Measurements from ENCODE around the gene NFATC1.

The NFATC1 gene

GRCh38 chr18:79516441-79516931 is 120.8 kb downstream of the NFATC1 start:
- in situ Hi-C loops (cut with HindIII; ENCODE audit: low sequenced_read_pairs) = no loop called here

- in situ Hi-C loops (cut with HindIII; ENCODE audit: low sequenced_read_pairs) = no loop called here
Measured at GRCh38 chr18:79517341-79517740, 121.6 kb downstream of the NFATC1 start.

- in situ Hi-C loops (cut with HindIII; ENCODE audit: low sequenced_read_pairs) = no loop called here
Measured at GRCh38 chr18:79518028-79518682, 122.4 kb downstream of the NFATC1 start.

- in situ Hi-C loops (cut with HindIII; ENCODE audit: low sequenced_read_pairs) = no loop called here
Measured at GRCh38 chr18:79518683-79519128, 123.0 kb downstream of the NFATC1 start.

GRCh38 chr18:79519751-79520477 is 124.2 kb downstream of the NFATC1 start:
- in situ Hi-C loops (cut with HindIII; ENCODE audit: low sequenced_read_pairs) = no loop called here

GRCh38 chr18:79520478-79521390 is 125.0 kb downstream of the NFATC1 start:
- in situ Hi-C loops (cut with HindIII; ENCODE audit: low sequenced_read_pairs) = no loop called here

GRCh38 chr18:79521416-79522205 is 125.9 kb downstream of the NFATC1 start:
- in situ Hi-C loops (cut with HindIII; ENCODE audit: low sequenced_read_pairs) = no loop called here

GRCh38 chr18:79522451-79523205 is 126.9 kb downstream of the NFATC1 start:
- in situ Hi-C loops (cut with HindIII; ENCODE audit: low sequenced_read_pairs) = no loop called here

- in situ Hi-C loops (cut with HindIII; ENCODE audit: low sequenced_read_pairs) = no loop called here
Measured at GRCh38 chr18:79523206-79523735, 127.5 kb downstream of the NFATC1 start.

- in situ Hi-C loops (cut with HindIII; ENCODE audit: low sequenced_read_pairs) = no loop called here
Measured at GRCh38 chr18:79523736-79524180, 128.0 kb downstream of the NFATC1 start.

- in situ Hi-C loops (cut with HindIII; ENCODE audit: low sequenced_read_pairs) = no loop called here
Measured at GRCh38 chr18:79524181-79525078, 128.7 kb downstream of the NFATC1 start.

- in situ Hi-C loops (cut with HindIII; ENCODE audit: low sequenced_read_pairs) = no loop called here
Measured at GRCh38 chr18:79525556-79526467, 130.1 kb downstream of the NFATC1 start.

- in situ Hi-C loops (cut with HindIII; ENCODE audit: low sequenced_read_pairs) = no loop called here
Measured at GRCh38 chr18:79526468-79527460, 131.0 kb downstream of the NFATC1 start.

GRCh38 chr18:79527656-79528315 is 132.1 kb downstream of the NFATC1 start:
- in situ Hi-C loops (cut with HindIII; ENCODE audit: low sequenced_read_pairs) = no loop called here

- in situ Hi-C loops (cut with HindIII; ENCODE audit: low sequenced_read_pairs) = no loop called here
Measured at GRCh38 chr18:79528316-79528695, 132.6 kb downstream of the NFATC1 start.

GRCh38 chr18:79528846-79529245 is 133.1 kb downstream of the NFATC1 start:
- in situ Hi-C loops (cut with HindIII; ENCODE audit: low sequenced_read_pairs) = no loop called here
